A673 (cell line): Measurements from ENCODE around the gene RNF186. TPM values are rescaled to one million over a fixed set of nuclear protein-coding genes. Genes with fewer than 3 reads are reported as not detected.

ENCODE experiments used
- BruUV-seq: library from RNA; stranded (reverse); fragments of 400-500 nt; replicated peaks from 2 replicates; lab custom pipeline; 2021; lab: Mats Ljungman, UMichigan
- CTCF ChIA-PET: fragments of 300-600 bp; sonication (Branson Sonifier 250); formaldehyde crosslinking; loops from one replicate; lab custom pipeline; 2022; ENCODE audit warnings: antibody characterized with exemption; lab: Charles Lee
- POLR2A ChIA-PET: fragments of 300-600 bp; sonication (Branson Sonifier 250); formaldehyde crosslinking; loops from one replicate; lab custom pipeline; 2022; ENCODE audit warnings: antibody characterized with exemption; ENCODE audit not compliant: low non-redundant PET; lab: Charles Lee
- DNase-seq: peaks from one replicate; pipeline ENCODE4 v3.0.0-alpha.2; 2015; ENCODE audit warnings: low spot score
- H3K27ac ChIP-seq: fragments of 200-600 bp; sonication (generic); 2 replicates; pipeline ENCODE4 v1.5.1; 2016; ENCODE audit warnings: mixed run types, low read depth, mild to moderate bottlenecking, mixed read lengths, antibody characterized with exemption, low read length; ENCODE audit not compliant: poor library complexity, severe bottlenecking
- H3K27me3 ChIP-seq: fragments of 200-600 bp; sonication (generic); replicated peaks from 2 replicates; pipeline ENCODE4 v1.6.1; 2017; ENCODE audit warnings: mixed run types, low read depth, mild to moderate bottlenecking, mixed read lengths, antibody characterized with exemption, low read length; ENCODE audit not compliant: insufficient read depth, poor library complexity
- H3K36me3 ChIP-seq: fragments of 200-600 bp; sonication (generic); 2 replicates; pipeline ENCODE4 v1.6.1; 2016; ENCODE audit warnings: mixed run types, mild to moderate bottlenecking, mixed read lengths, antibody characterized with exemption, low read length; ENCODE audit not compliant: insufficient read depth, poor library complexity, severe bottlenecking
- H3K4me1 ChIP-seq: fragments of 200-600 bp; sonication (generic); 2 replicates; pipeline ENCODE4 v1.6.1; 2017; ENCODE audit warnings: mixed run types, mild to moderate bottlenecking, mixed read lengths, antibody characterized with exemption, low read length; ENCODE audit not compliant: insufficient read depth, poor library complexity, severe bottlenecking
- H3K4me3 ChIP-seq: fragments of 200-600 bp; sonication (generic); 2 replicates; pipeline ENCODE4 v1.5.1; 2016; ENCODE audit warnings: low read depth, mixed run types, mild to moderate bottlenecking, mixed read lengths, low read length; ENCODE audit not compliant: poor library complexity, severe bottlenecking
- H3K9me3 ChIP-seq: fragments of 200-600 bp; sonication (generic); 2 replicates; pipeline ENCODE4 v1.6.1; 2016; ENCODE audit warnings: mixed run types, low read depth, mild to moderate bottlenecking, mixed read lengths, antibody characterized with exemption, low read length; ENCODE audit not compliant: poor library complexity, severe bottlenecking
- CTCF ChIP-seq: fragments of 300-800, 200-600 bp; sonication (generic); conservative IDR thresholded peaks from 2 replicates; pipeline ENCODE4 v1.5.1; 2017; ENCODE audit warnings: low read depth, mild to moderate bottlenecking, antibody characterized with exemption, low read length, moderate library complexity, mixed read lengths
- EZH2 ChIP-seq: fragments of 200-600 bp; sonication (generic); IDR thresholded peaks from 2 replicates; pipeline ENCODE4 v1.6.1; 2017; ENCODE audit warnings: borderline replicate concordance, low read depth, mild to moderate bottlenecking, mixed read lengths, antibody characterized with exemption, low read length; ENCODE audit not compliant: poor library complexity, severe bottlenecking
- intact Hi-C: fragments of 100-400 bp; cut with micrococcal nuclease; formaldehyde crosslinking; loops from one replicate; pipeline ENCODE4 v1.10.0; 2022; ENCODE audit not compliant: unreplicated experiment
- total RNA-seq: library from RNA; stranded (reverse); gene quantifications from 2 replicates; pipeline ENCODE4 v1.2.3, GENCODE V29; 2021

RNF186 gene
- total RNA-seq, 1 experiment from 2014 or later = not detected

DNA sequence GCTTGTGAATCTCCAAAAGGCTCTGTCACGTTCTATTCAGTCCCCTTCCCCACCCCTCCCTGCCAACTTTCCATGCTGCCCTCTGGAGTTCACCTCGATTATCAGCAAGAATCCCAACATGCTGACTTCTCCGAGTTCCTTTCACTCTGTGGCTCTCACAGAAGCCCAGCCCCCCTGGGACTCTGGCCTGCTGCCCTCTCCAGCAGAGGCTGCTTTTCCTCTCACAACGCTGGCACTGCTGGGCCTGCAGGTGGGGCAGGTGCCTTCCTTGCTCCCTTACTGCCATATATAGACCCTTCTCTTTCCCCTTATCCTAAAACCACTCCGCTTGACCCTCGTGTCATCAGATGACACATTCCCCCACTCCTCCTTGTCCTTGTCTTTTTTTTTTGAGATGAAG, 10.2 kb upstream of the RNF186 start:
- H3K27me3 ChIP-seq = no peaks in the 10 kb centered on the region
- POLR2A ChIA-PET = no interaction called here
- DNase-seq = peak; percentile 26
- no peaks in the 10 kb centered on the region for H3K9me3 ChIP-seq
- no peaks in the 10 kb centered on the region for H3K4me1 ChIP-seq
- CTCF ChIA-PET = no interaction called here
- no peak for TF ChIP-seq EZH2
- TF ChIP-seq CTCF = 0 out of 2 replicates have a peak, but pooled peaks have one; percentile 20
- H3K4me3 ChIP-seq = no peak overlapping the region
- intact Hi-C loops = no loop called here
- no peaks in the 10 kb centered on the region for H3K36me3 ChIP-seq
- BruUV-seq = no TSS peak
- no peak overlapping the region for H3K27ac ChIP-seq

GRCh38 chr1:19824541-19824940, 9.5 kb upstream of the RNF186 start:
- no peak overlapping the region for H3K4me3 ChIP-seq
- H3K27ac ChIP-seq = no peak overlapping the region
- H3K27me3 ChIP-seq = no peaks in the 10 kb centered on the region
- DNase-seq = no peak
- CTCF ChIA-PET = no interaction called here
- TF ChIP-seq EZH2 = no peak
- no peak for TF ChIP-seq CTCF
- intact Hi-C loops = no loop called here
- no peaks in the 10 kb centered on the region for H3K4me1 ChIP-seq
- BruUV-seq = no TSS peak
- no peaks in the 10 kb centered on the region for H3K9me3 ChIP-seq
- no peaks in the 10 kb centered on the region for H3K36me3 ChIP-seq
- POLR2A ChIA-PET = no interaction called here

DNA sequence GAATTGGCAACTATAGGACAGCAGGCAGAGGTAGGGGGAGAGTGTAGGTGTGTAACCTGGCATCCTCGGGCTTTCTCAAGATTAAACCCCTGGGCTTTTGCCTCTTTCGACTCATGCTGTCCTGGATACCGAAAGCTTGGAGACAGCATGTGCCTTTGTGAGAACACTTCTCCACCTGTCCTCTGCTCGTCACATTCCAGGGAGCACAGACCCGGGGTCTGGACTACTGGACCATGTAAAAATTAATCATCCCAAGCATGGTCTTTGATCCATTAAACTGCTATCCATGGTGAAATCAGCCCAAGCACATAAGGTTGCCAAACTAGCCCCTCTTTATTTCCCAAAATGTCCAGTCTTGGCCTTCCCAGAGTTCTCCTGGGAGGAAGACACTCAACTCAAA, 9.0 kb upstream of the RNF186 start:
- POLR2A ChIA-PET = no interaction called here

More for the DNA sequence above, 9.0 kb upstream of the RNF186 start:
- H3K36me3 ChIP-seq = no peaks in the 10 kb centered on the region
- DNase-seq = no peak
- no peak for TF ChIP-seq CTCF
- TF ChIP-seq EZH2 = no peak
- H3K4me1 ChIP-seq = no peaks in the 10 kb centered on the region
- no peaks in the 10 kb centered on the region for H3K27me3 ChIP-seq
- intact Hi-C loops = no loop called here
- CTCF ChIA-PET = no interaction called here
- no peak overlapping the region for H3K27ac ChIP-seq
- BruUV-seq = no TSS peak
- no peaks in the 10 kb centered on the region for H3K9me3 ChIP-seq
- no peak overlapping the region for H3K4me3 ChIP-seq
